HL-60 (cell line): ENCODE data around the gene NTSR2.

Experiments used
- SPI1 ChIP-seq: IDR thresholded peaks from 2 replicates; pipeline ENCODE4 v1.6.1; 2012; ENCODE audit warnings: low read depth, mild to moderate bottlenecking, borderline replicate concordance
- TF ChIP-seq, protein P1 (sequence below): IDR thresholded peaks from one replicate; pipeline ENCODE4 v1.5.1; 2011; ENCODE audit warnings: low read length, control low read depth, inconsistent platforms; ENCODE audit not compliant: insufficient read depth

DNA sequence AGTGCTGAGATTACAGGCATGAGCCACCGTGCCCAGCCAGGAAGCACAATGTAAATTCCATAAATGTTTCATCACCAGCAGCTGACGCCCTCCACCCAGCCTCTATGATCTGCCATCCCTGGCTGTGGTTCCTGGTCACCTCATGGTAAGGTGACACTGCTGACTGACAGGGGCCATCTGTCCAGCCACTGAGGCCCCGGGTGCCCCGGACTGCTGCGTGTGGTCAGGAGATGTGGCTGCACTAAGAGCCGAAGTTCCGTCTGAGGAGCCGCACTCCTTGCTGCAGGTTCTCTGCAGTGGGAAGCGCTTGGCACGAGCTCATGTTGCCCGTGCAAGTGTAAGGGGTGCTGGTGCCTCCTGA lies 10.9 kb downstream of the NTSR2 start:
- TF ChIP-seq, protein P1, sequence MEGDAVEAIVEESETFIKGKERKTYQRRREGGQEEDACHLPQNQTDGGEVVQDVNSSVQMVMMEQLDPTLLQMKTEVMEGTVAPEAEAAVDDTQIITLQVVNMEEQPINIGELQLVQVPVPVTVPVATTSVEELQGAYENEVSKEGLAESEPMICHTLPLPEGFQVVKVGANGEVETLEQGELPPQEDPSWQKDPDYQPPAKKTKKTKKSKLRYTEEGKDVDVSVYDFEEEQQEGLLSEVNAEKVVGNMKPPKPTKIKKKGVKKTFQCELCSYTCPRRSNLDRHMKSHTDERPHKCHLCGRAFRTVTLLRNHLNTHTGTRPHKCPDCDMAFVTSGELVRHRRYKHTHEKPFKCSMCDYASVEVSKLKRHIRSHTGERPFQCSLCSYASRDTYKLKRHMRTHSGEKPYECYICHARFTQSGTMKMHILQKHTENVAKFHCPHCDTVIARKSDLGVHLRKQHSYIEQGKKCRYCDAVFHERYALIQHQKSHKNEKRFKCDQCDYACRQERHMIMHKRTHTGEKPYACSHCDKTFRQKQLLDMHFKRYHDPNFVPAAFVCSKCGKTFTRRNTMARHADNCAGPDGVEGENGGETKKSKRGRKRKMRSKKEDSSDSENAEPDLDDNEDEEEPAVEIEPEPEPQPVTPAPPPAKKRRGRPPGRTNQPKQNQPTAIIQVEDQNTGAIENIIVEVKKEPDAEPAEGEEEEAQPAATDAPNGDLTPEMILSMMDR = no peak
- no peak for TF ChIP-seq SPI1
